GM19468 (cell line): ENCODE data around the gene GRIP1.

Experiments used
- ATAC-seq: cut with Tn5 transposase; IDR thresholded peaks from one replicate; pipeline ENCODE4 v1.9.1; 2021; ENCODE audit warnings: mild to moderate bottlenecking, moderate library complexity, moderate number of reproducible peaks; ENCODE audit not compliant: unreplicated experiment; ENCODE audit errors: extremely low read depth

Gene GRIP1

DNA sequence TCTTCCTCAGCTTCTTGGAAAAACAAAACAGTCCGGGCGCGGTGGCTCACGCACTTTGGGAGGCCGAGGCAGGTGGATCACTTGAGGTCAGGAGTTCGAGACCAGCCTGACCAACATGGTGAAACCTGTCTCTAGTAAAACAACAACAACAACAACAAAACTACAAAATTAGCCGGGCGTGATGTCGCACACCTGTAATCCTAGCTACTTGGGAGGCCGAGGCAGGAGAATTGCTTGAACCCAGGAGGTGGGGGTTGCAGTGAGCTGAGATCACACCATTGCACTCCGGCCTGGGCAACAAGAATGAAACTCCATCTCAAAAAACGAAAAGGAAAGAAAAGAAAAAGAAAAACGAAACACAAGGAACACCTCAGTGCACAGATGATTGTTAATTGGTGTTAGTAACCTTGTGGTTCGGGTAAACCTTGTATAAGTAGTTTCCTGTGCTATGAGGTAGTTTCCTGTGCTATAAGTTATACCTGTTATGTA, 375.5 kb downstream of the GRIP1 start:
- ATAC-seq, result peak; percentile 48

DNA sequence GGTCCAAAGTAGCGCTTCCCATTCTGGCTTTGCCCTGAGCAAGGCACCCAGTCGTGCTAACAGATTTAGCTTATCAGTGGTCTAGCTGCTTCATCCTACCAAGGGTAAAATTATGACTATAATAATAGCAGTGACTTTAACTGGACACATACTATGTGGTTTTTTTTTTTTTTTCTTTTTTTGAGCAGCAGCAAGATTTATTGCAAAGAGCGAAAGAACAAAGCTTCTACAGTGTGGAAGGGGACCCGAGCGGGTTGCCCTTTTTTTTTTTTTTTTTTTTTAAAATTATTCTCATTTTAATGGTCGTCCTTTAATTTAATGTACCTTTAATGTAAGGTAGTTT, 376.1 kb downstream of the GRIP1 start:
- no peak for ATAC-seq

DNA sequence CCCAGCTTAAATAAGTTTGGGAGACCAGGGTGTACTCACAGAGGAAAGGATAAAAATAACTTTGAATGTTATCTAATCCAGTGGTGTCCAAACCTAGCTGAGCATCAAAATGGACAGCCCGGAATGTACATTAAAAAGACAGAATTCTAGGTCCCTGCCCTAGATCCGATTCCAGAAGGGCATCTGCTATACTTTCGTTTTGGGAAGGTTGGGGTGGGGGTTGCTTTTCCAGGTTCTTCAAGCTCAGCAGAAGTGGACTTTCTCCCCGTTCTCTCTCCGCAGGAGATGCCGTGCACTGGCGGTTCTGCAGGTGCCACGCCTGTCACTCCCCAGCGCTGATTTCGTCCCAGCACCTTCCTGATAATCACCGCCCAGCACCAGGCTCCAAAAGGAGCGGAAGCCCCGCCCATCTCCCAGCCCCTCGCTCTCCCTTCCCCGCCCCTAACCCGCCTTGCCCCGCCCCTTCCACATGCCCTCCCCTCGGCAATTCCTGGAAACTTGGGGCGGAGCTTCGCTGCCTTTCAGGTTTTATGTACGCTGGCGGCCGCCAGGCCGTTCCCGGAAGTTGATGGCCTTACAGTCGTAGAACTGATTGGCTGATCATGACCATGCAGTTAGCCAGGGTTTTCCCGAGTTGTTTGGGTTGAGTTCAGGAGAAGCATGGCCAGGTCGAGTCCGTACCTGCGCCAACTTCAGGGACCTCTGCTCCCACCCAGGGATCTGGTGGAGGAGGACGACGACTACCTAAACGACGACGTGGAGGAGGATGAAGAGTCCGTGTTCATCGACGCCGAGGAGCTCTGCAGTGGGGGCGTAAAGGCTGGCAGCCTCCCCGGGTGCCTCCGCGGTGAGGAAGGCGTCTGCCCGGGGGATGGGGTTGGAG, 376.7 kb downstream of the GRIP1 start, which contains the start of gene HELB:
HELB (plus strand) TSS at position 550 of the 883 bp plus-strand sequence; CDS start at position 661, 111 bp downstream.
- peak; percentile 89 for ATAC-seq

DNA sequence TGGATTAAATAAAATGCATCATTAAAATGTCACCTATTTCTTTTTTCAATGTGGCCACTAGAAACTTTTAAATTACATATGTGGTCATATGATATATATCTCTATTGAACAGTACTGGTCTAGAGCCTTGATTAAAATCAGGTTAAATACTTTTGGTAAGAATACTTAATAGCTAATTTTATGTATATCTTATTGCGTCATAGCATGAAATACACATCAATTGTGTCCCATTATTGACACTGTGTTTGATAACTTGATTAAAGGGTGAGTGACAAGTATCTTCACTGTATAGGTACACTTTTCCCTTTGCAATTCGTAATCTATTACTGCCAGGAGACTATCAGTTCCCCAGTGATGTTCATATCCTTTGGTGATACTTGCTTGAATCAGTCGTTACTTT, 381.0 kb downstream of the GRIP1 start:
- ATAC-seq, result no peak
